Vagina (tissue), 2 donors: ENCODE data around the gene MUTYH.

Experiments
- CTCF ChIP-seq, 3 experiments: fragments of 450-650 bp in 2 of 3; fragments of 200-600 bp in 1 of 3; sonication (generic) in 1 of 3; IDR thresholded peaks; one replicate each; pipeline ENCODE4 v1.5.1; 2017 to 2019; ENCODE audit warnings: antibody characterized with exemption in 3 of 3, mild to moderate bottlenecking in 2 of 3, moderate library complexity in 2 of 3
- POLR2AphosphoS5 ChIP-seq, 2 donors: sonication (generic); formaldehyde crosslinking; IDR thresholded peaks; one replicate each; pipeline ENCODE4 v1.9.0; 2017; ENCODE audit warnings: antibody characterized with exemption in 2 of 2, mild to moderate bottlenecking in 2 of 2, low read depth in 1 of 2; ENCODE audit not compliant: insufficient read depth in 1 of 2

GRCh38 chr1:45354838-45355237 lies 14.6 kb upstream of the MUTYH start:
- TF ChIP-seq CTCF (IDR thresholded peaks at IDR 0.05) (no peak), POLR2AphosphoS5 (IDR thresholded peaks at IDR 0.05; ENCODE audit: insufficient read depth in 1 of 2, low read depth in 1 of 2) (no peak)
